HepG2 (cell line): Measurements from ENCODE around the gene MRPL43. TPM values are rescaled to one million over a fixed set of nuclear protein-coding genes. Genes with fewer than 3 reads are reported as not detected.

ENCODE experiments used
- CEBPG ChIP-seq: IDR thresholded peaks from 2 replicates; pipeline ENCODE4 v1.6.1; 2016
- KDM1A ChIP-seq: IDR thresholded peaks from 2 replicates; pipeline ENCODE4 v1.6.1; 2016; ENCODE audit warnings: missing compliant biosample characterization
- KDM2A ChIP-seq: sonication (generic); formaldehyde crosslinking; IDR thresholded peaks from 2 replicates; pipeline ENCODE4 v1.4.0; 2020; ENCODE audit warnings: low read depth, missing genetic modification reagents, borderline replicate concordance
- NR2F6 ChIP-seq, 2 experiments: IDR thresholded peaks; 2 replicates each; pipeline ENCODE4 v1.6.1; 2016; ENCODE audit warnings: antibody characterized with exemption in 1 of 2, mild to moderate bottlenecking in 1 of 2
- PHF21A ChIP-seq: sonication (generic); formaldehyde crosslinking; IDR thresholded peaks from 2 replicates; pipeline ENCODE4 v1.5.0; 2020; ENCODE audit warnings: mild to moderate bottlenecking, missing genetic modification reagents
- RFXAP ChIP-seq: sonication (generic); formaldehyde crosslinking; IDR thresholded peaks from 2 replicates; pipeline ENCODE4 v1.4.0; 2020; ENCODE audit warnings: missing genetic modification reagents, borderline replicate concordance
- SETDB1 ChIP-seq: sonication (generic); formaldehyde crosslinking; IDR thresholded peaks from 2 replicates; pipeline ENCODE4 v1.5.1; 2020; ENCODE audit warnings: missing genetic modification reagents, mild to moderate bottlenecking, borderline replicate concordance
- TBX2 ChIP-seq: sonication (generic); formaldehyde crosslinking; IDR thresholded peaks from 2 replicates; pipeline ENCODE4 v1.5.0; 2020; ENCODE audit warnings: missing genetic modification reagents, mild to moderate bottlenecking, borderline replicate concordance
- TFAP4 ChIP-seq: sonication (generic); IDR thresholded peaks from 2 replicates; pipeline ENCODE4 v1.6.1; 2016; ENCODE audit warnings: low read depth, borderline replicate concordance
- ZNF251 ChIP-seq: sonication (generic); formaldehyde crosslinking; IDR thresholded peaks from 2 replicates; pipeline ENCODE4 v1.9.0; 2021; ENCODE audit warnings: mild to moderate bottlenecking, missing genetic modification reagents
- ZNF335 ChIP-seq: sonication (generic); formaldehyde crosslinking; IDR thresholded peaks from 2 replicates; pipeline ENCODE4 v1.4.0; 2020; ENCODE audit warnings: missing genetic modification reagents
- ZNF367 ChIP-seq: sonication (generic); formaldehyde crosslinking; IDR thresholded peaks from 2 replicates; pipeline ENCODE4 v1.4.0; 2020; ENCODE audit warnings: missing genetic modification reagents, borderline replicate concordance
- ZNF574 ChIP-seq: sonication (generic); formaldehyde crosslinking; IDR thresholded peaks from 2 replicates; pipeline ENCODE4 v1.4.0; 2020; ENCODE audit warnings: missing genetic modification reagents
- polyA plus RNA-seq, 8 experiments: library from polyadenylated mRNA; depleted of rRNA in 3 of 8; stranded (reverse) in 7 of 8; unstranded in 1 of 8; fragments of >200 nt; fragmentation: Illumina TruSeq in 4 of 8; extraction: Trizol in 4 of 8; gene quantifications; 2 replicates each; pipeline versions ENCODE4 v1.2.1 to v1.2.3, GENCODE V29; 2011 to 2016; ENCODE audit warnings: low read depth in 4 of 8, missing spikeins in 1 of 8, mixed read lengths in 1 of 8; ENCODE audit not compliant: insufficient read depth in 1 of 8
- total RNA-seq, 5 experiments: library from RNA; depleted of rRNA; stranded (reverse); fragments of >200 nt; fragmentation: Illumina TruSeq; extraction: Trizol; gene quantifications; 2 replicates each; pipeline ENCODE4 v1.2.3, GENCODE V29; 2016; ENCODE audit warnings: low read depth in 1 of 5
- TF ChIP-seq, protein P1 (sequence below): sonication (generic); formaldehyde crosslinking; IDR thresholded peaks from 2 replicates; pipeline ENCODE4 v1.4.0; 2020; ENCODE audit warnings: missing genetic modification reagents
- TF ChIP-seq, protein P2 (sequence below): sonication (generic); formaldehyde crosslinking; IDR thresholded peaks from 2 replicates; pipeline ENCODE4 v1.4.0; 2020; ENCODE audit warnings: mild to moderate bottlenecking, missing genetic modification reagents

Gene MRPL43
- total and polyA plus RNA-seq, 2 of the 13 experiments (the other 11 are each of a cell fraction or from before 2014, with no cell fraction given): 71.0 to 73.7 TPM

DNA sequence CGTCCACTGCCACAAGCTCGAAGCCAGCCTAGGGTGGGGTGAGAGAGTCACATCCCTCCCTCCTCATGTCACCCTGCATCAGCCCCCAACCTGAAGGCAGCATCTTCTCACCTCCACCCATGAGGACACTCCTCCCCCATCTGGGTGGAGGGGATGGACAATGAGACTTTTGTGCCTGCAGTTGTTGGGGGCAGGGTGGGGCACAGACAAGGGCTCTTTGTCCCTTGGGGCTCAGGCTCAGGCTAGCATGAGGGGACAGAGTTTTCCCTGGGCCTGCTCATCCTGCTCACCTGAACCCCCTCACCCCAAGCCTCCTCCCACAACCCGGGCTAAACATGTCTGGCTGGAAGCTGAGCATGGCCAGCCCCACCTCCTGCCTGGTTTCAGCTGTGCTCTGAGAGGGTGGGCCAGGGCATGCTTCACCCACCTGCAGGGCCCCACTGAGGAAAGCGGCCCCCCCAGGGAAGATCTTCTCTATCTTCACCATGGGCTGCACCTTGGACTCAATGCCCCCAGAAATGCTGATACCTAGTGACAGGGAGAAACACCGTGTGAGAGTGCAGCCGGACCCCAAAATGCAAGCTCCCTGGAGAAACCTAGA, 21.6 kb upstream of the MRPL43 start (continued):
- TF ChIP-seq, protein P1, sequence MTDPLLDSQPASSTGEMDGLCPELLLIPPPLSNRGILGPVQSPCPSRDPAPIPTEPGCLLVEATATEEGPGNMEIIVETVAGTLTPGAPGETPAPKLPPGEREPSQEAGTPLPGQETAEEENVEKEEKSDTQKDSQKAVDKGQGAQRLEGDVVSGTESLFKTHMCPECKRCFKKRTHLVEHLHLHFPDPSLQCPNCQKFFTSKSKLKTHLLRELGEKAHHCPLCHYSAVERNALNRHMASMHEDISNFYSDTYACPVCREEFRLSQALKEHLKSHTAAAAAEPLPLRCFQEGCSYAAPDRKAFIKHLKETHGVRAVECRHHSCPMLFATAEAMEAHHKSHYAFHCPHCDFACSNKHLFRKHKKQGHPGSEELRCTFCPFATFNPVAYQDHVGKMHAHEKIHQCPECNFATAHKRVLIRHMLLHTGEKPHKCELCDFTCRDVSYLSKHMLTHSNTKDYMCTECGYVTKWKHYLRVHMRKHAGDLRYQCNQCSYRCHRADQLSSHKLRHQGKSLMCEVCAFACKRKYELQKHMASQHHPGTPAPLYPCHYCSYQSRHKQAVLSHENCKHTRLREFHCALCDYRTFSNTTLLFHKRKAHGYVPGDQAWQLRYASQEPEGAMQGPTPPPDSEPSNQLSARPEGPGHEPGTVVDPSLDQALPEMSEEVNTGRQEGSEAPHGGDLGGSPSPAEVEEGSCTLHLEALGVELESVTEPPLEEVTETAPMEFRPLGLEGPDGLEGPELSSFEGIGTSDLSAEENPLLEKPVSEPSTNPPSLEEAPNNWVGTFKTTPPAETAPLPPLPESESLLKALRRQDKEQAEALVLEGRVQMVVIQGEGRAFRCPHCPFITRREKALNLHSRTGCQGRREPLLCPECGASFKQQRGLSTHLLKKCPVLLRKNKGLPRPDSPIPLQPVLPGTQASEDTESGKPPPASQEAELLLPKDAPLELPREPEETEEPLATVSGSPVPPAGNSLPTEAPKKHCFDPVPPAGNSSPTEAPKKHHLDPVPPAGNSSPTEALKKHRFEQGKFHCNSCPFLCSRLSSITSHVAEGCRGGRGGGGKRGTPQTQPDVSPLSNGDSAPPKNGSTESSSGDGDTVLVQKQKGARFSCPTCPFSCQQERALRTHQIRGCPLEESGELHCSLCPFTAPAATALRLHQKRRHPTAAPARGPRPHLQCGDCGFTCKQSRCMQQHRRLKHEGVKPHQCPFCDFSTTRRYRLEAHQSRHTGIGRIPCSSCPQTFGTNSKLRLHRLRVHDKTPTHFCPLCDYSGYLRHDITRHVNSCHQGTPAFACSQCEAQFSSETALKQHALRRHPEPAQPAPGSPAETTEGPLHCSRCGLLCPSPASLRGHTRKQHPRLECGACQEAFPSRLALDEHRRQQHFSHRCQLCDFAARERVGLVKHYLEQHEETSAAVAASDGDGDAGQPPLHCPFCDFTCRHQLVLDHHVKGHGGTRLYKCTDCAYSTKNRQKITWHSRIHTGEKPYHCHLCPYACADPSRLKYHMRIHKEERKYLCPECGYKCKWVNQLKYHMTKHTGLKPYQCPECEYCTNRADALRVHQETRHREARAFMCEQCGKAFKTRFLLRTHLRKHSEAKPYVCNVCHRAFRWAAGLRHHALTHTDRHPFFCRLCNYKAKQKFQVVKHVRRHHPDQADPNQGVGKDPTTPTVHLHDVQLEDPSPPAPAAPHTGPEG: no peak
- TF ChIP-seq ZNF251 (CRISPR knock-in tag) (no peak), TBX2 (CRISPR knock-in tag) (peak; percentile 91), TFAP4 (peak; percentile 47; the same call in 1 of the 2 replicates), RFXAP (peak; percentile 73; the same call in 1 of the 2 replicates), SETDB1 (CRISPR knock-in tag) (no peak), NR2F6 (IDR thresholded peaks at IDR 0.05) (no peak), NR2F6 (CRISPR knock-in tag; IDR thresholded peaks at IDR 0.05) (0 out of 2 replicates have a peak, but pooled peaks have one; percentile 44), ZNF335 (no peak), KDM2A (peak; percentile 61; the same call in 1 of the 2 replicates), ZNF574 (peak; percentile 31; the same call in 1 of the 2 replicates), PHF21A (CRISPR knock-in tag) (peak; percentile 30; the same call in 1 of the 2 replicates), CEBPG (CRISPR knock-in tag) (0 out of 2 replicates have a peak, but pooled peaks have one; percentile 16), KDM1A (peak; percentile 75; the same call in 1 of the 2 replicates), ZNF367 (CRISPR knock-in tag) (no peak)
- TF ChIP-seq, protein P2, sequence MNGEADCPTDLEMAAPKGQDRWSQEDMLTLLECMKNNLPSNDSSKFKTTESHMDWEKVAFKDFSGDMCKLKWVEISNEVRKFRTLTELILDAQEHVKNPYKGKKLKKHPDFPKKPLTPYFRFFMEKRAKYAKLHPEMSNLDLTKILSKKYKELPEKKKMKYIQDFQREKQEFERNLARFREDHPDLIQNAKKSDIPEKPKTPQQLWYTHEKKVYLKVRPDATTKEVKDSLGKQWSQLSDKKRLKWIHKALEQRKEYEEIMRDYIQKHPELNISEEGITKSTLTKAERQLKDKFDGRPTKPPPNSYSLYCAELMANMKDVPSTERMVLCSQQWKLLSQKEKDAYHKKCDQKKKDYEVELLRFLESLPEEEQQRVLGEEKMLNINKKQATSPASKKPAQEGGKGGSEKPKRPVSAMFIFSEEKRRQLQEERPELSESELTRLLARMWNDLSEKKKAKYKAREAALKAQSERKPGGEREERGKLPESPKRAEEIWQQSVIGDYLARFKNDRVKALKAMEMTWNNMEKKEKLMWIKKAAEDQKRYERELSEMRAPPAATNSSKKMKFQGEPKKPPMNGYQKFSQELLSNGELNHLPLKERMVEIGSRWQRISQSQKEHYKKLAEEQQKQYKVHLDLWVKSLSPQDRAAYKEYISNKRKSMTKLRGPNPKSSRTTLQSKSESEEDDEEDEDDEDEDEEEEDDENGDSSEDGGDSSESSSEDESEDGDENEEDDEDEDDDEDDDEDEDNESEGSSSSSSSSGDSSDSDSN: peak; percentile 67
